ENCODE measurements around the gene ILDR2.

GRCh38 chr1:166884971-166885370 lies 90.4 kb downstream of the ILDR2 start:
- no peak for TF ChIP-seq POLR2A (IDR thresholded peaks at IDR 0.05; ENCODE audit: low read depth, low read length)
- no peak for TF ChIP-seq TAF1 (IDR thresholded peaks at IDR 0.05; ENCODE audit: borderline replicate concordance, low read depth, low read length)
- no peak for TF ChIP-seq POLR2AphosphoS5 (IDR thresholded peaks at IDR 0.05; ENCODE audit: low read depth, low read length)
